DND-41 (cell line): ENCODE measurements around the gene AIF1L.

ENCODE experiments used
- ATAC-seq: fragments of 200-7000 bp; cut with Tn5 transposase; 3 replicates; pipeline ENCODE4 v1.9.1; 2021; ENCODE audit warnings: low read depth; ENCODE audit not compliant: insufficient read depth
- DNase-seq: peaks from one replicate; pipeline ENCODE4 v3.0.0-alpha.2; 2020
- H2AFZ ChIP-seq: 2 replicates; pipeline ENCODE4 v1.6.0; 2012; ENCODE audit warnings: low read depth, low read length
- H3K27ac ChIP-seq: 2 replicates; pipeline ENCODE4 v1.5.1; 2012; ENCODE audit warnings: low read length, inconsistent platforms
- H3K27me3 ChIP-seq: fragments of 200-600 bp; sonication (generic); 2 replicates; pipeline ENCODE4 v1.6.0; 2012; ENCODE audit warnings: low read length, mild to moderate bottlenecking, inconsistent platforms; ENCODE audit not compliant: insufficient read depth, poor library complexity
- H3K36me3 ChIP-seq: 2 replicates; pipeline ENCODE4 v1.5.1; 2012; ENCODE audit warnings: low read length, inconsistent platforms; ENCODE audit not compliant: insufficient read depth
- H3K4me1 ChIP-seq: 2 replicates; pipeline ENCODE4 v1.5.1; 2012; ENCODE audit warnings: mild to moderate bottlenecking, low read length; ENCODE audit not compliant: insufficient read depth
- H3K4me2 ChIP-seq: 2 replicates; pipeline ENCODE4 v1.6.0; 2012; ENCODE audit warnings: mild to moderate bottlenecking, moderate library complexity, low read length, inconsistent platforms; ENCODE audit not compliant: insufficient read depth
- H3K4me3 ChIP-seq, 2 experiments: fragments of 200-600 bp in 1 of 2; shearing (Covaris generic) in 1 of 2; 2 replicates each; pipeline ENCODE4 v1.5.1; 2012 to 2016; ENCODE audit warnings: inconsistent platforms in 2 of 2, low read length in 2 of 2, mild to moderate bottlenecking in 2 of 2, low read depth in 1 of 2, moderate library complexity in 1 of 2
- H3K79me2 ChIP-seq: 2 replicates; pipeline ENCODE4 v1.6.0; 2012; ENCODE audit warnings: low read length, inconsistent platforms; ENCODE audit not compliant: insufficient read depth
- H3K9ac ChIP-seq: 2 replicates; pipeline ENCODE4 v1.6.0; 2012; ENCODE audit warnings: low read depth, mild to moderate bottlenecking, inconsistent platforms, low read length, moderate library complexity
- H3K9me3 ChIP-seq: 2 replicates; pipeline ENCODE4 v1.5.1; 2012; ENCODE audit warnings: low read length, moderate library complexity, mild to moderate bottlenecking, inconsistent platforms; ENCODE audit not compliant: insufficient read depth, severe bottlenecking
- H4K20me1 ChIP-seq: 2 replicates; pipeline ENCODE4 v1.6.0; 2012; ENCODE audit warnings: low read length; ENCODE audit not compliant: insufficient read depth
- CTCF ChIP-seq: IDR thresholded peaks from 2 replicates; pipeline ENCODE4 v1.5.1; 2012; ENCODE audit warnings: borderline replicate concordance, low read length, moderate library complexity, mild to moderate bottlenecking; ENCODE audit not compliant: poor library complexity, severe bottlenecking; ENCODE audit errors: extremely low read depth
- EZH2 ChIP-seq: IDR thresholded peaks from 3 replicates; pipeline ENCODE4 v1.6.1; 2012; ENCODE audit warnings: borderline replicate concordance, low read depth, mild to moderate bottlenecking, moderate library complexity, low read length, inconsistent platforms; ENCODE audit not compliant: severe bottlenecking

Gene AIF1L

GRCh38 chr9:131142160-131142559, 45.8 kb downstream of the AIF1L start:
- Histone ChIP-seq H3K9ac (no peak overlapping the region), H4K20me1 (no peaks in the 10 kb centered on the region), H3K27ac (no peak overlapping the region), H3K36me3 (peaks cover 84% of the 10 kb centered on the region), H3K9me3 (no peaks in the 10 kb centered on the region), H3K4me1 (no peaks in the 10 kb centered on the region), H3K79me2 (no peaks in the 10 kb centered on the region), H3K4me3 (no peak overlapping the region), H3K27me3 (no peaks in the 10 kb centered on the region), H2AFZ (no peak overlapping the region), H3K4me2 (no peak overlapping the region)
- TF ChIP-seq CTCF (no peak), EZH2 (no peak)
- DNase-seq (no peak), ATAC-seq (no peak)

GRCh38 chr9:131144201-131144600, 47.9 kb downstream of the AIF1L start:
- H3K79me2 ChIP-seq: no peaks in the 10 kb centered on the region
- no peak overlapping the region for H3K27ac ChIP-seq
- H3K4me3 ChIP-seq: no peak overlapping the region
- DNase-seq: no peak
- no peak overlapping the region for H3K4me2 ChIP-seq
- H3K4me1 ChIP-seq: no peaks in the 10 kb centered on the region
- no peaks in the 10 kb centered on the region for H4K20me1 ChIP-seq
- no peak for ATAC-seq
- H3K9me3 ChIP-seq: no peaks in the 10 kb centered on the region
- no peak for TF ChIP-seq EZH2
- no peak for TF ChIP-seq CTCF
- no peak overlapping the region for H3K9ac ChIP-seq
- H2AFZ ChIP-seq: no peak overlapping the region
- H3K27me3 ChIP-seq: no peaks in the 10 kb centered on the region
- peaks cover 90% of the 10 kb centered on the region for H3K36me3 ChIP-seq

- Histone ChIP-seq H3K27me3 (no peaks in the 10 kb centered on the region), H3K27ac (no peak overlapping the region), H3K9me3 (no peaks in the 10 kb centered on the region), H3K79me2 (no peaks in the 10 kb centered on the region), H3K9ac (no peak overlapping the region), H3K4me3 (no peak overlapping the region), H3K4me1 (no peaks in the 10 kb centered on the region), H2AFZ (no peak overlapping the region), H3K4me2 (no peak overlapping the region), H4K20me1 (no peaks in the 10 kb centered on the region), H3K36me3 (peaks cover 90% of the 10 kb centered on the region)
- no peak for TF ChIP-seq EZH2
- no peak for TF ChIP-seq CTCF
- ATAC-seq (no peak), DNase-seq (no peak)
These were observed 48.9 kb downstream of the AIF1L start for GRCh38 chr9:131145245-131145644.

GRCh38 chr9:131146186-131146585, 49.9 kb downstream of the AIF1L start:
- H3K9me3 ChIP-seq: no peaks in the 10 kb centered on the region
- no peak for TF ChIP-seq CTCF
- no peak for TF ChIP-seq EZH2
- no peak overlapping the region for H3K27ac ChIP-seq
- DNase-seq: no peak
- H4K20me1 ChIP-seq: no peaks in the 10 kb centered on the region
- H3K4me3 ChIP-seq: no peak overlapping the region
- no peak overlapping the region for H3K9ac ChIP-seq
- H3K36me3 ChIP-seq: peaks cover 91% of the 10 kb centered on the region
- H3K4me2 ChIP-seq: no peak overlapping the region
- H2AFZ ChIP-seq: no peak overlapping the region
- H3K79me2 ChIP-seq: no peaks in the 10 kb centered on the region
- H3K27me3 ChIP-seq: no peaks in the 10 kb centered on the region
- H3K4me1 ChIP-seq: no peaks in the 10 kb centered on the region
- ATAC-seq: no peak
